CD4-positive, alpha-beta memory T cell (primary cell): Measurements from ENCODE around the gene HRH1. TPM values are rescaled to one million over a fixed set of nuclear protein-coding genes. Genes with fewer than 3 reads are reported as not detected.
"Not testable (repeated sequence)": the region's sequence is repeated elsewhere in the genome, so short reads cannot be mapped to it uniquely, and the experiment has no call there.

Experiments
- CTCF ChIA-PET: fragments of 350-600 bp; sonication (Branson Sonifier 250); formaldehyde crosslinking; loops from one replicate; lab custom pipeline; 2021; ENCODE audit warnings: inconsistent platforms; ENCODE audit not compliant: partially characterized antibody; lab: Charles Lee
- POLR2A ChIA-PET: fragments of 350-600 bp; sonication (Branson Sonifier 250); formaldehyde crosslinking; loops from one replicate; lab custom pipeline; 2021; ENCODE audit not compliant: partially characterized antibody; lab: Charles Lee
- DNase-seq, 5 donors: peaks; one replicate each; pipeline versions ENCODE4 v3.0.0 to v3.0.0-alpha.2; 2020 to 2022; ENCODE audit warnings: mixed read lengths in 1 of 5
- H3K27ac ChIP-seq: one replicate; pipeline ENCODE4 v1.7.0; 2013; ENCODE audit warnings: low read depth, low read length
- H3K27me3 ChIP-seq: 2 replicates; pipeline ENCODE4 v1.7.0; 2013; ENCODE audit warnings: mild to moderate bottlenecking, low read length, moderate library complexity; ENCODE audit not compliant: insufficient read depth
- H3K36me3 ChIP-seq: 2 replicates; pipeline ENCODE4 v1.7.0; 2013; ENCODE audit warnings: mild to moderate bottlenecking, low read length, moderate library complexity; ENCODE audit not compliant: insufficient read depth
- H3K4me1 ChIP-seq: 2 replicates; pipeline ENCODE4 v1.7.0; 2013; ENCODE audit warnings: mild to moderate bottlenecking, low read length, moderate library complexity; ENCODE audit not compliant: insufficient read depth
- H3K4me3 ChIP-seq, 2 donors: one replicate each; pipeline ENCODE4 v1.7.0; 2013; ENCODE audit warnings: low read length in 2 of 2, mild to moderate bottlenecking in 1 of 2
- H3K9me3 ChIP-seq, 2 donors: one replicate each; pipeline ENCODE4 v1.7.0; 2013; ENCODE audit warnings: low read length in 2 of 2, control low read depth in 1 of 2; ENCODE audit not compliant: control insufficient read depth in 1 of 2
- H3K27ac Mint-ChIP-seq, 7 donors: one replicate each; pipeline ENCODE4 v1.8.0; 2020 to 2021; ENCODE audit warnings: mixed read lengths in 7 of 7, mild to moderate bottlenecking in 6 of 7, inconsistent platforms in 3 of 7, moderate library complexity in 3 of 7
- H3K27me3 Mint-ChIP-seq, 2 donors: one replicate each; pipeline ENCODE4 v1.8.0; 2020 to 2021; ENCODE audit warnings: mixed read lengths in 2 of 2
- H3K36me3 Mint-ChIP-seq, 2 donors: one replicate each; pipeline ENCODE4 v1.8.0; 2020 to 2021; ENCODE audit warnings: mixed read lengths in 2 of 2, inconsistent platforms in 1 of 2, mild to moderate bottlenecking in 1 of 2
- H3K4me1 Mint-ChIP-seq, 4 donors: one replicate each; pipeline ENCODE4 v1.8.0; 2020 to 2021; ENCODE audit warnings: mixed read lengths in 4 of 4, mild to moderate bottlenecking in 1 of 4
- H3K4me3 Mint-ChIP-seq, 8 donors: one replicate each; pipeline ENCODE4 v1.8.0; 2020 to 2021; ENCODE audit warnings: mixed read lengths in 8 of 8, mild to moderate bottlenecking in 7 of 8, moderate library complexity in 6 of 8, inconsistent platforms in 3 of 8
- H3K9me3 Mint-ChIP-seq, 8 donors: one replicate each; pipeline ENCODE4 v1.8.0; 2020 to 2021; ENCODE audit warnings: mixed read lengths in 8 of 8, mild to moderate bottlenecking in 5 of 8, inconsistent platforms in 3 of 8, moderate library complexity in 1 of 8
- intact Hi-C: fragments of 100-400 bp; cut with micrococcal nuclease; formaldehyde crosslinking; loops from one replicate; pipeline ENCODE4 v1.15.1; 2023
- polyA plus RNA-seq, 2 donors: library from polyadenylated mRNA; unstranded; fragments of 300-500 nt; fragmentation: Illumina TruSeq; gene quantifications; one replicate each; pipeline ENCODE4 v1.2.3, GENCODE V29; 2021
- total RNA-seq, 2 experiments: library from RNA; stranded (reverse); gene quantifications; one replicate each; pipeline ENCODE4 v1.2.3, GENCODE V29; 2021

The HRH1 gene, protein sequence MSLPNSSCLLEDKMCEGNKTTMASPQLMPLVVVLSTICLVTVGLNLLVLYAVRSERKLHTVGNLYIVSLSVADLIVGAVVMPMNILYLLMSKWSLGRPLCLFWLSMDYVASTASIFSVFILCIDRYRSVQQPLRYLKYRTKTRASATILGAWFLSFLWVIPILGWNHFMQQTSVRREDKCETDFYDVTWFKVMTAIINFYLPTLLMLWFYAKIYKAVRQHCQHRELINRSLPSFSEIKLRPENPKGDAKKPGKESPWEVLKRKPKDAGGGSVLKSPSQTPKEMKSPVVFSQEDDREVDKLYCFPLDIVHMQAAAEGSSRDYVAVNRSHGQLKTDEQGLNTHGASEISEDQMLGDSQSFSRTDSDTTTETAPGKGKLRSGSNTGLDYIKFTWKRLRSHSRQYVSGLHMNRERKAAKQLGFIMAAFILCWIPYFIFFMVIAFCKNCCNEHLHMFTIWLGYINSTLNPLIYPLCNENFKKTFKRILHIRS
- under 1 TPM; 0.58 to 0.81 TPM for total RNA-seq
- polyA plus RNA-seq: under 1 TPM in 1 of 2 donors, not detected in 1; 0.31 TPM

DNA sequence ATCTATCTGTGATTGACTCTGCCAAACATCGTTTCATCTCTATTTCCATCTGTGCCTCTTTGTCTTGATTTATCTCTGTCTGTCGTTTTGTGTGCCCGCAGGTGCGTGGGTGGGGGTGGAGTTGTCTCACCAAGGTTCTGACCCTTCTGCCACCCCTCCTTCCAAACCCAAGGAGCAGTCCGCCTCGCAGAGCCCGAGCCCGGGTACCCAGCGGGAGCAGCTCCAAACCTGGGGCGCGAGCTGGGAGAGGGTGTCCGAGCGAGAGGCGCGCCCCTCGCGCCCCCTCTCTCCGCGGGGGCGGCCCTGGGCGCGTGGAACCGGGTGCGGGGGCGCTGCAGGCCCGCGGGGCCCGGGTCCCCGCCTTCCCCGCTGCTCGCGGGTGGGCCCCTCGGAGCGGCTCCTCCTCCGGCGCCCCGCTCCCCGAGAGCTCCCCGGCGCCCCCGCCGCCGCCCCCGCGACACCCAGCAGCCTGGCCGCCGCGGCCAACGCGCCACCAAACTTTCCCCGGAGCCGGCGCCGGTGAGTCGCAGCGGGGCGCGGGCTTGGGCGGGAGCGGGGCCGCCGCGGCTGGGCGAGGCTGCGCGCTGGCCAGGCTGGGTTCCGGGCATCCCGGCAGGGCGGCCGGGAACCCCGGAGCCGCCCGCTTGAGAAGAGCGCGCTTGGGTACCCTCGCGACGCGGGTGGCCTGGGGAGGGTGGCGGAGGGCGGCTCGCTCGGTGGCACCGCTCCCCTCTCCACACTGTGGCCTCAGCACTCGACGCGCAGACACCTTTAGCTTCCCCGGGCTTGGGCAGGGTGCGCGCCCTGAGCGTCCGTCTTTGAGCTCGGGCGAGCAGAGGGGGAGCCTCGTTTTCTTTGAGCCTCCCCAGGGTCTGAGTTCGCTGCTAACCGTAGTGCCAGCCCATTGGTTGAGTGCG is at the start of gene HRH1:
Gene HRH1, plus strand, starts transcription at position 458 of the 917 bp plus-strand sequence. CDS start 104,545 bp downstream, outside the sequence.
- Histone ChIP-seq H3K9me3 (no peaks in the 10 kb centered on the region), H3K4me3 (no peak within 1 kb of the TSS), H3K27ac (no peak within 1 kb of the TSS), H3K36me3 (no peaks in the 10 kb centered on the region), H3K4me1 (no peaks in the 10 kb centered on the region), H3K27me3 (peaks cover 21% of the 10 kb centered on the region)
- Mint-ChIP-seq H3K4me1 (peaks cover 0 to 16% (median 1%) of the 10 kb centered on the region in 4 donors), H3K36me3 (no peaks in the 10 kb centered on the region), H3K27me3 (peaks cover 39 to 57% of the 10 kb centered on the region in 2 donors), H3K4me3 (peak within 1 kb of the TSS in 4 of 8 donors; percentile 49 to 66 (median 58)), H3K27ac (no peak within 1 kb of the TSS), H3K9me3 (no peaks in the 10 kb centered on the region)
- intact Hi-C loops: no loop called here
- ChIA-PET CTCF (no interaction called here), POLR2A (no interaction called here)
- no peak for DNase-seq

GRCh38 chr3:11113316-11113715 is 41.0 kb upstream of the HRH1 start:
- H3K36me3 ChIP-seq, H3K4me1 Mint-ChIP-seq, H3K4me3 Mint-ChIP-seq, H3K4me3 ChIP-seq, POLR2A ChIA-PET, intact Hi-C loops, H3K4me1 ChIP-seq, H3K27me3 ChIP-seq, H3K27ac ChIP-seq, H3K36me3 Mint-ChIP-seq, H3K27ac Mint-ChIP-seq, DNase-seq, CTCF ChIA-PET, H3K9me3 ChIP-seq: not testable (repeated sequence)
- H3K9me3 Mint-ChIP-seq: peaks cover 0 to 32% (median 16%) of the 10 kb centered on the region in 8 donors
- H3K27me3 Mint-ChIP-seq: peaks cover 14 to 23% of the 10 kb centered on the region in 2 donors

DNA sequence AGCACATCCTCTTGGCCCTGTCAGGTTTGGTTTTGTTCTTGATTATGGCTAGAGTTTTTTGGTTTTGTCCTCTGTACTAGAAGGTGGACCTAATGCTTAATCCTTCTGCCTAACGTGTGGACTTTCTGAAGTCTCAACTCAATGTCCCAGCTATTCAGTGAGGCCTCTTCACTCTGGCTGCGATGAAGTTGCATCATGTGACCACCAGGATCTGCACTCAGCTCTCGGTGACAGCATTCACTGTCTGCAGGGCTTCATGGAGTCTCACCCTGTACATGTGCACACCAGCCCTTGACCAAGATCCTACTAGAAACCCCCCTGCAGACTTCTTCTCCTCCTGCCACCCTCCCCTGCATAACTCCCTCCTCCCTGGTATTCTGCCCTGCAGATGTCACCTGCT is 38.7 kb upstream of the HRH1 start:
- POLR2A ChIA-PET: no interaction called here
- no peaks in the 10 kb centered on the region for H3K4me1 ChIP-seq
- H3K27ac ChIP-seq: no peak overlapping the region
- H3K27me3 ChIP-seq: no peaks in the 10 kb centered on the region
- CTCF ChIA-PET: no interaction called here
- Mint-ChIP-seq H3K36me3 (peaks cover 0 to 4% of the 10 kb centered on the region in 2 donors), H3K4me1 (no peaks in the 10 kb centered on the region), H3K27ac (no peak overlapping the region), H3K9me3 (peaks cover 0 to 33% (median 16%) of the 10 kb centered on the region in 8 donors), H3K27me3 (peaks cover 10 to 15% of the 10 kb centered on the region in 2 donors), H3K4me3 (no peak overlapping the region)
- no peak for DNase-seq
- H3K4me3 ChIP-seq: no peak overlapping the region
- intact Hi-C loops: no loop called here
- no peaks in the 10 kb centered on the region for H3K9me3 ChIP-seq
- H3K36me3 ChIP-seq: no peaks in the 10 kb centered on the region

DNA sequence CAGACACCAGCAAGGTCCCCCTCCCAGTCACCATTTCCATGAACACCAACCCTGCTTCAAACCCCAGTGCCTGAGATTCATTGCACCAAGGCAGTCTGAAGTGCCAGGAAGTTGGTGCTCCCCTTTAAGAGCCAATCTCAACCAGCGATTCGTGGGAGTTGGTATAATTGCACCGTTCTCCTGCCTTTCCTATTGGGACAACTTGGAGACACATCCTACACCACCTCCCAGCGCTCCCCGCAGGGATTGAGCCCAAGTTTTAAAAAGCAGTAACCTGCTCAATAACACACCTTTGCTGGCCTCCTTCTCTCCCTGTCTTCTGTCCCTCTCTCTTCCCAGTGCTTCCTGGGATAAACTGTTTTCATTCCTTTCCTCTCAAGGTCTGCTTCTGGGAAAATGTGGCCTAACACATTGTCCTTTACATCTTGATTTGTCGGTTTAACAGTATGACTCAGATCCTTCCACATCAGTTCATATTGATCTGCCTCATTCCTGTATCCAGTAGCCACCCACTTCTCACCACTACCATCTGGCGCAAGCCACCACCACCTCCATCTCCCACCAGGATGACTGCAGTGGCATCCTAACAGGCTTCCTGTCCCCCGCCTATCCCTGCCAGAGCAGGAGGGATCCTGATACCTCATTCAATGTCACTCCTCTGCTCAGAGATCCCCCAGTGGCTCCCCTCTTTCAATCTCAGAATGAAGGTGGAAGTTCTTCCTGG is 37.8 kb upstream of the HRH1 start:
- H3K27me3 Mint-ChIP-seq: peaks cover 13 to 17% of the 10 kb centered on the region in 2 donors
- Histone ChIP-seq H3K27ac (no peak overlapping the region), H3K36me3 (no peaks in the 10 kb centered on the region), H3K27me3 (no peaks in the 10 kb centered on the region), H3K4me3 (no peak overlapping the region), H3K4me1 (no peaks in the 10 kb centered on the region), H3K9me3 (no peaks in the 10 kb centered on the region)
- peaks cover 0 to 3% of the 10 kb centered on the region in 2 donors for H3K36me3 Mint-ChIP-seq
- CTCF ChIA-PET: no interaction called here
- no peaks in the 10 kb centered on the region for H3K4me1 Mint-ChIP-seq
- DNase-seq: no peak
- POLR2A ChIA-PET: no interaction called here
- intact Hi-C loops: no loop called here
- H3K9me3 Mint-ChIP-seq: peaks cover 0 to 33% (median 16%) of the 10 kb centered on the region in 8 donors
- H3K27ac Mint-ChIP-seq: no peak overlapping the region
- H3K4me3 Mint-ChIP-seq: no peak overlapping the region

DNA sequence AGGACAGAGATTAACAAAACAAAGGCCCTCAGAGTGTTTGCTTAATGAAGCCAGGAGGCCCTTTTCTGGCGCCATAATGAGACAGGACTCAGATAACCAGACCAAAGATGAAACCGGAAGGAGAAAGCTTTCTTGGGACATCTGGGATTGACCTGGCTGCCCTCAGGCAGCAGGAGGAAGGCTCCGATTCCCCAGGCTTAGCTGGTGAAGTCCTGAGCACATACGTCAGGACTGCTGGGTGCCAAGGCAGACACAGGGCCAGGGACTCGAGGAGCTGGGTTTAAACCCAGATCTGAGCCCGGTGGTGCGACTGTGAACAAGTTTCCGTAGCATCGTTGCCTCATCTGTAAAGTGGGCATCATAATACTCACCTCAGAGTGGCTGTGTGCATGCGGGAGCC is 36.7 kb upstream of the HRH1 start:
- H3K27me3 ChIP-seq: no peaks in the 10 kb centered on the region
- H3K36me3 ChIP-seq: no peaks in the 10 kb centered on the region
- no peak overlapping the region for H3K27ac ChIP-seq
- H3K27ac Mint-ChIP-seq: no peak overlapping the region
- ChIA-PET POLR2A (no interaction called here), CTCF (no interaction called here)
- no peak for DNase-seq
- no peaks in the 10 kb centered on the region for H3K9me3 ChIP-seq
- H3K4me3 Mint-ChIP-seq: no peak overlapping the region
- H3K4me3 ChIP-seq: no peak overlapping the region
- H3K9me3 Mint-ChIP-seq: peaks cover 0 to 33% (median 16%) of the 10 kb centered on the region in 8 donors
- peaks cover 13 to 17% of the 10 kb centered on the region in 2 donors for H3K27me3 Mint-ChIP-seq
- H3K36me3 Mint-ChIP-seq: no peaks in the 10 kb centered on the region
- intact Hi-C loops: no loop called here
- no peaks in the 10 kb centered on the region for H3K4me1 ChIP-seq
- H3K4me1 Mint-ChIP-seq: no peaks in the 10 kb centered on the region

GRCh38 chr3:11118181-11118682 is 36.1 kb upstream of the HRH1 start:
- H3K36me3 ChIP-seq: no peaks in the 10 kb centered on the region
- no peak overlapping the region for H3K4me3 ChIP-seq
- no peaks in the 10 kb centered on the region for H3K9me3 ChIP-seq
- Mint-ChIP-seq H3K4me3 (no peak overlapping the region), H3K9me3 (peaks cover 0 to 32% (median 13%) of the 10 kb centered on the region in 8 donors), H3K27me3 (peaks cover 13 to 19% of the 10 kb centered on the region in 2 donors), H3K27ac (no peak overlapping the region), H3K36me3 (no peaks in the 10 kb centered on the region), H3K4me1 (no peaks in the 10 kb centered on the region)
- intact Hi-C loops: no loop called here
- ChIA-PET CTCF (no interaction called here), POLR2A (no interaction called here)
- no peak overlapping the region for H3K27ac ChIP-seq
- no peaks in the 10 kb centered on the region for H3K4me1 ChIP-seq
- H3K27me3 ChIP-seq: no peaks in the 10 kb centered on the region
- DNase-seq: no peak
